Measurements from ENCODE around the gene DIS3L2. TPM values are rescaled to one million over a fixed set of nuclear protein-coding genes. Genes with fewer than 3 reads are reported as not detected.

Gene DIS3L2
- total RNA-seq, 4 donors from 2014 or later, result 16.1 to 26.7 (median 22.0) TPM

DNA sequence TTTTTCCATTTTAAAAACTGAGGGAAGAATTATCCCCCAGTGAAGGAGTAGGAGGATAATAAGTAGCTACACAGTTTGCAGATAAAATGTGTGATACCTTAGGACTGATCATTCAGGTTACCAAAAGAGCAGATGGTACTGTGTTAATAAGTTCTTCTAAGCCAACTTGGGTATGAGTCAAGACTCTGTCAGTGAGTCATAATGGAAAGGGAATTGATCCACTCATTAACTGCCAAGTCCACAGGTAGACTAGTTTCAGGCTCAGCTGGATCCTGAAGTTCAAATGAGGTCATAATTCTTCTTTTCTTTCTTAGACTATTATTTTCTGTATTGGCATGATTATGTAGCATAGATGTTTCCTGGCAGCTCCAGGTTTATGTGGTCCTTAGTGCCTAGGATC lies 274.7 kb downstream of the DIS3L2 start:
- TF ChIP-seq EP300 (IDR thresholded peaks at IDR 0.05) (no peak), POLR2A (IDR thresholded peaks at IDR 0.05; ENCODE audit: low read depth) (no peak), POLR2AphosphoS5 (IDR thresholded peaks at IDR 0.05) (no peak)
- TF ChIP-seq, protein P1, sequence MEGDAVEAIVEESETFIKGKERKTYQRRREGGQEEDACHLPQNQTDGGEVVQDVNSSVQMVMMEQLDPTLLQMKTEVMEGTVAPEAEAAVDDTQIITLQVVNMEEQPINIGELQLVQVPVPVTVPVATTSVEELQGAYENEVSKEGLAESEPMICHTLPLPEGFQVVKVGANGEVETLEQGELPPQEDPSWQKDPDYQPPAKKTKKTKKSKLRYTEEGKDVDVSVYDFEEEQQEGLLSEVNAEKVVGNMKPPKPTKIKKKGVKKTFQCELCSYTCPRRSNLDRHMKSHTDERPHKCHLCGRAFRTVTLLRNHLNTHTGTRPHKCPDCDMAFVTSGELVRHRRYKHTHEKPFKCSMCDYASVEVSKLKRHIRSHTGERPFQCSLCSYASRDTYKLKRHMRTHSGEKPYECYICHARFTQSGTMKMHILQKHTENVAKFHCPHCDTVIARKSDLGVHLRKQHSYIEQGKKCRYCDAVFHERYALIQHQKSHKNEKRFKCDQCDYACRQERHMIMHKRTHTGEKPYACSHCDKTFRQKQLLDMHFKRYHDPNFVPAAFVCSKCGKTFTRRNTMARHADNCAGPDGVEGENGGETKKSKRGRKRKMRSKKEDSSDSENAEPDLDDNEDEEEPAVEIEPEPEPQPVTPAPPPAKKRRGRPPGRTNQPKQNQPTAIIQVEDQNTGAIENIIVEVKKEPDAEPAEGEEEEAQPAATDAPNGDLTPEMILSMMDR (IDR thresholded peaks at IDR 0.05), result no peak
- Histone ChIP-seq H3K27ac (replicated peaks in 1 of 4) (no peak overlapping the region), H3K4me3 (no peak overlapping the region), H3K4me1 (peaks cover 0 to 19% (median 16%) of the 10 kb centered on the region in 4 donors), H3K9me3 (no peaks in the 10 kb centered on the region), H3K36me3 (peaks cover 0 to 30% (median 15%) of the 10 kb centered on the region in 4 donors), H3K27me3 (no peaks in the 10 kb centered on the region)
- no peak for DNase-seq (ENCODE audit: extremely low spot score)
- intact Hi-C loops (cut with DNase I), result no loop called here

DNA sequence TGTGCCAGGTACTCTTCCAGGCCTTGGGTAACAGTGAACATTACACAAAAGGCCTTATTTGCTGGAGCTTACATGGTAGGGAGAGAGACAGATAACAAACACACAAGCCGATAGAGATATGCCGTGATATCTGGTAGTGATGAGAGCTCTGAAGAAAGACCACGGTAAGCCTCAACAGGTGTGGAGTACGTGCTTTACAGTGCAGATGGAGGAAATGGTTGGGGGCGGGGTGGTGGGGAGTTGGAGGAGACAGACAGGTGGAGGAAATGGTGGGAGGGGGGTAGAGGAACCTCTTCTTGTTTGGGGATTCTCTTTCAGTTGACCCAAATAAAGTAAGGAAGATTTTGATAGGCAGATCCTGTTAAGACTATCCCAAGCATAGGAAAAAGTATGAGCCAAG lies 276.0 kb downstream of the DIS3L2 start:
- Histone ChIP-seq H3K4me1 (peaks cover 0 to 19% (median 16%) of the 10 kb centered on the region in 4 donors), H3K27ac (replicated peaks in 1 of 4) (no peak overlapping the region), H3K36me3 (peaks cover 0 to 30% (median 15%) of the 10 kb centered on the region in 4 donors), H3K9me3 (no peaks in the 10 kb centered on the region), H3K4me3 (no peak overlapping the region), H3K27me3 (no peaks in the 10 kb centered on the region)
- WGBS, result 96% methylated on average over 5 of the region's 5 CpGs
- no peak for TF ChIP-seq POLR2AphosphoS5 (IDR thresholded peaks at IDR 0.05)
- no peak for TF ChIP-seq POLR2A (IDR thresholded peaks at IDR 0.05; ENCODE audit: low read depth)
- TF ChIP-seq, protein P1 (IDR thresholded peaks at IDR 0.05), result no peak
- TF ChIP-seq EP300 (IDR thresholded peaks at IDR 0.05), result no peak
- no peak for DNase-seq (ENCODE audit: extremely low spot score)
- intact Hi-C loops (cut with DNase I), result no loop called here

DNA sequence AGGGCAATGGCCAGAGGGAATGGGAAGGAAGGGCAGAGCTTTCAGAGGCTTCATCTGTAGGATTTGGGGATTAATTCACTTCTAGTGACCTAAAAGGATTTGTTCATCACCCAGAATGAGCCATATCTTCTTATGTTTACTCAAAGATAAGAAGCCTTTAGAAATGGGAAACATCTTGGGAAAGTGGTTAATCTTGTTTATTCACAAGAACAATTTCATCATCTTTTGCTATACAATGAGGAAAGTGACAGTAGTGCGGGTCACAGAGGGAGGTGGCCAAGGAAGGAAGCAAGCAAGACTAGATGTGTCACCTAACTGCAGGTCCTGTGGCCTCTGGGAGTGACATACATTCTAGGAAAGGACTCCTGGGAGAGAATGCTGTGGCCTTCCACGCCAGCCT lies 276.6 kb downstream of the DIS3L2 start:
- no peaks in the 10 kb centered on the region for H3K27me3 ChIP-seq
- H3K9me3 ChIP-seq, result no peaks in the 10 kb centered on the region
- no peak for DNase-seq (ENCODE audit: extremely low spot score)
- H3K36me3 ChIP-seq, result peaks cover 0 to 30% (median 15%) of the 10 kb centered on the region in 4 donors
- peaks cover 0 to 19% (median 16%) of the 10 kb centered on the region in 4 donors for H3K4me1 ChIP-seq
- H3K27ac ChIP-seq (replicated peaks in 1 of 4), result no peak overlapping the region
- WGBS, result 82% methylated on average over 2 of the region's 2 CpGs
- intact Hi-C loops (cut with DNase I), result no loop called here
- TF ChIP-seq POLR2A (IDR thresholded peaks at IDR 0.05; ENCODE audit: low read depth), result no peak
- no peak for TF ChIP-seq EP300 (IDR thresholded peaks at IDR 0.05)
- TF ChIP-seq POLR2AphosphoS5 (IDR thresholded peaks at IDR 0.05), result no peak
- TF ChIP-seq, protein P1 (IDR thresholded peaks at IDR 0.05), result no peak
- no peak overlapping the region for H3K4me3 ChIP-seq

DNA sequence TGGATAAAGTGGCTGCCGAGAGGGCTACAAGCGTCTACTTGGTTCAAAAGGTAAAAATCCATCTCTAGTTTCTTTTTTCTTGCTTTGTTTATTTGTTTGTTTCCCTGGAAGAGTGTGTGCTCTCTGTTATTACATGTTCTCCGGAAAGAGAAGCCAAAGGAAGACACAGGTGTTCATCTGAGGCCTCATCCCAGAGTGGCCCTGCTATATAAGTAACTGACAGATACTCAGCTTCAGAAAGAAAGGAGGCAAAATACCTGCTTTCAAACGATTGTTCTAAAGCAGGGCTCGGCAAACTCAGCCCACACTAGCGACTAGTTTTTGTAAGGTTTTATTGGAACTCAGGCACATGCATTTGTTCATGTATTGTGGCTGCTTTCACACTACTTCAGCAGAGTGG lies 277.1 kb downstream of the DIS3L2 start:
- Histone ChIP-seq H3K27ac (replicated peaks in 1 of 4) (no peak overlapping the region), H3K27me3 (no peaks in the 10 kb centered on the region), H3K9me3 (no peaks in the 10 kb centered on the region), H3K4me3 (no peak overlapping the region), H3K36me3 (peaks cover 0 to 30% (median 15%) of the 10 kb centered on the region in 4 donors), H3K4me1 (peaks cover 0 to 19% (median 16%) of the 10 kb centered on the region in 4 donors)
- TF ChIP-seq POLR2AphosphoS5 (IDR thresholded peaks at IDR 0.05) (no peak), EP300 (IDR thresholded peaks at IDR 0.05) (no peak), POLR2A (IDR thresholded peaks at IDR 0.05; ENCODE audit: low read depth) (no peak)
- TF ChIP-seq, protein P1 (IDR thresholded peaks at IDR 0.05), result no peak
- DNase-seq (ENCODE audit: extremely low spot score), result no peak
- 95% methylated on average over 6 of the region's 6 CpGs for WGBS
- intact Hi-C loops (cut with DNase I), result no loop called here

All from esophagus muscularis mucosa (tissue), 4 donors.